Activated naive CD8-positive, alpha-beta T cell treated with anti-CD3 and anti-CD28 coated beads, Interleukin-2, amount 50 U/mL, for 16 hours (primary cell): ENCODE results near the gene PCSK7.

Source experiments
- DNase-seq: peaks from one replicate; pipeline ENCODE4 v3.0.0-alpha.2; 2020; ENCODE audit warnings: low read depth, low spot score

The PCSK7 gene

GRCh38 chr11:117230999-117231841 lies 653 bp downstream of the PCSK7 start:
- DNase-seq: no peak

- DNase-seq: peak; percentile 29
Observed at GRCh38 chr11:117230286-117230961, 1.4 kb downstream of the PCSK7 start.

- DNase-seq: no peak
Observed at GRCh38 chr11:117229931-117230285, 2.0 kb downstream of the PCSK7 start.

GRCh38 chr11:117229411-117229810 lies 2.5 kb downstream of the PCSK7 start:
- no peak for DNase-seq

GRCh38 chr11:117228091-117228490 lies 3.8 kb downstream of the PCSK7 start:
- DNase-seq: no peak

- DNase-seq: no peak
Observed at GRCh38 chr11:117226388-117227385, 5.2 kb downstream of the PCSK7 start.

GRCh38 chr11:117225553-117226170 lies 6.2 kb downstream of the PCSK7 start:
- DNase-seq: no peak

GRCh38 chr11:117223741-117224689 lies 7.9 kb downstream of the PCSK7 start:
- DNase-seq: no peak

- DNase-seq: no peak
Observed at GRCh38 chr11:117222991-117223740, 8.7 kb downstream of the PCSK7 start.

GRCh38 chr11:117221775-117222517 lies 9.9 kb downstream of the PCSK7 start:
- DNase-seq: no peak

GRCh38 chr11:117220999-117221774 lies 10.7 kb downstream of the PCSK7 start:
- DNase-seq: no peak

- DNase-seq: no peak
Observed at GRCh38 chr11:117220568-117220967, 11.3 kb downstream of the PCSK7 start.

GRCh38 chr11:117219995-117220394 lies 11.9 kb downstream of the PCSK7 start:
- DNase-seq: no peak

- no peak for DNase-seq
Observed at GRCh38 chr11:117219455-117219854, 12.4 kb downstream of the PCSK7 start.

GRCh38 chr11:117219001-117219400 lies 12.9 kb downstream of the PCSK7 start:
- no peak for DNase-seq

- no peak for DNase-seq
Observed at GRCh38 chr11:117218133-117218915, 13.5 kb downstream of the PCSK7 start.
